PC-3 (cell line): ENCODE data around the gene PCDHGA3. TPM values are rescaled to one million over a fixed set of nuclear protein-coding genes. Genes with fewer than 3 reads are reported as not detected.

Source experiments
- ATAC-seq: fragments of 200-7000 bp; cut with Tn5 transposase; 2 replicates; pipeline ENCODE4 v1.9.1; 2020; ENCODE audit warnings: mild to moderate bottlenecking, moderate library complexity
- BruUV-seq: library from RNA; stranded (reverse); fragments of 400-500 nt; replicated peaks from 2 replicates; lab custom pipeline; 2021; lab: Mats Ljungman, UMichigan
- CTCF ChIA-PET: fragments of 300-600 bp; sonication (Branson Sonifier 250); formaldehyde crosslinking; loops from one replicate; lab custom pipeline; 2022; ENCODE audit warnings: antibody characterized with exemption; lab: Charles Lee
- POLR2A ChIA-PET: fragments of 300-600 bp; sonication (Branson Sonifier 250); formaldehyde crosslinking; loops from one replicate; lab custom pipeline; 2022; ENCODE audit warnings: antibody characterized with exemption; ENCODE audit not compliant: unreplicated experiment; lab: Charles Lee
- DNase-seq: peaks from one replicate; pipeline ENCODE4 v3.0.0-alpha.2; 2015
- H2AFZ ChIP-seq: fragments of 300-600 bp; sonication (generic); 2 replicates; pipeline ENCODE4 v1.6.0; 2016; ENCODE audit warnings: antibody characterized with exemption, low read length
- H3F3A ChIP-seq: fragments of 300-600 bp; sonication (generic); one replicate; pipeline ENCODE4 v1.6.0; 2017; ENCODE audit warnings: antibody characterized with exemption, low read length, control low read depth, mild to moderate bottlenecking; ENCODE audit not compliant: unreplicated experiment
- H3K27ac ChIP-seq: fragments of 300-600 bp; sonication (generic); 2 replicates; pipeline ENCODE4 v1.5.1; 2016; ENCODE audit warnings: mild to moderate bottlenecking, low read length
- H3K27me3 ChIP-seq: fragments of 300-600 bp; sonication (generic); 2 replicates; pipeline ENCODE4 v1.6.1; 2016; ENCODE audit warnings: low read length, mixed read lengths
- H3K36me3 ChIP-seq: fragments of 300-600 bp; sonication (generic); 2 replicates; pipeline ENCODE4 v1.6.1; 2016; ENCODE audit warnings: low read depth, mixed run types, low read length, mixed read lengths
- H3K4me1 ChIP-seq: fragments of 300-600 bp; sonication (generic); 2 replicates; pipeline ENCODE4 v1.5.1; 2016; ENCODE audit warnings: low read length; ENCODE audit not compliant: insufficient read depth
- H3K4me2 ChIP-seq: fragments of 300-600 bp; sonication (generic); 2 replicates; pipeline ENCODE4 v1.6.0; 2016; ENCODE audit warnings: low read length
- H3K4me3 ChIP-seq: fragments of 300-600 bp; sonication (generic); 2 replicates; pipeline ENCODE4 v1.5.1; 2016; ENCODE audit warnings: mild to moderate bottlenecking, low read length, mixed read lengths
- H3K79me2 ChIP-seq: fragments of 300-600 bp; sonication (generic); 2 replicates; pipeline ENCODE4 v1.6.1; 2017; ENCODE audit warnings: low read length, mixed read lengths
- H3K9ac ChIP-seq: fragments of 300-600 bp; sonication (generic); 2 replicates; pipeline ENCODE4 v1.6.0; 2016; ENCODE audit warnings: mild to moderate bottlenecking, low read length
- H3K9me2 ChIP-seq: fragments of 300-600 bp; sonication (generic); replicated peaks from 2 replicates; pipeline ENCODE4 v1.6.1; 2016; ENCODE audit warnings: mixed run types, low read length, mixed read lengths
- H3K9me3 ChIP-seq: fragments of 300-600 bp; sonication (generic); 2 replicates; pipeline ENCODE4 v1.6.1; 2016; ENCODE audit warnings: low read length, mixed read lengths
- H4K20me1 ChIP-seq: fragments of 300-600 bp; sonication (generic); 2 replicates; pipeline ENCODE4 v1.6.1; 2016; ENCODE audit warnings: low read length, mixed read lengths
- CTCF ChIP-seq: fragments of 300-600 bp; sonication (generic); conservative IDR thresholded peaks from 2 replicates; pipeline ENCODE4 v1.5.1; 2017; ENCODE audit warnings: antibody characterized with exemption, low read depth, mild to moderate bottlenecking, low read length
- EZH2 ChIP-seq: fragments of 300-600 bp; sonication (generic); IDR thresholded peaks from one replicate; pipeline ENCODE4 v1.6.1; 2017; ENCODE audit warnings: antibody characterized with exemption, mild to moderate bottlenecking, low read length; ENCODE audit not compliant: unreplicated experiment
- EZH2phosphoT487 ChIP-seq: fragments of 300-600 bp; sonication (generic); IDR thresholded peaks from 2 replicates; pipeline ENCODE4 v1.6.1; 2018; ENCODE audit warnings: mild to moderate bottlenecking, antibody characterized with exemption, low read length, borderline replicate concordance
- intact Hi-C: fragments of 100-400 bp; cut with micrococcal nuclease; formaldehyde crosslinking; loops from 2 replicates; pipeline ENCODE4 v1.9.0; 2023
- total RNA-seq: library from RNA; depleted of rRNA; stranded (reverse); fragments of >200 nt; gene quantifications from 2 replicates; pipeline ENCODE4 v1.2.3, GENCODE V29; 2014

Gene PCDHGA3
- total RNA-seq, 1 experiment from 2014 or later = not detected

GRCh38 chr5:141359790-141360426, 16.3 kb downstream of the PCDHGA3 start, which contains the start of gene PCDHGB2:
TSS of gene PCDHGB2 (plus strand) at chr5:141359994. CDS start at chr5:141360136, 142 bp downstream.
- peak within 1 kb of the TSS; percentile 69 for H3K4me3 ChIP-seq
- peak within 1 kb of the TSS; percentile 80 for H3K4me2 ChIP-seq
- H3K27ac ChIP-seq = 0 out of 2 replicates have a peak within 1 kb of the TSS, but pooled peaks have one; percentile 23
- H3K36me3 ChIP-seq = no peaks in the 10 kb centered on the region
- H2AFZ ChIP-seq = peak within 1 kb of the TSS; percentile 94
- TSS peak; percentile 36 for BruUV-seq
- ChIA-PET POLR2A (no interaction called here), CTCF (interaction anchor here (0.6 to 1.1 kb wide), 2 partner anchors 201 to 204 kb away, joined by 4 to 5 read pairs; no protein-coding TSS in a partner anchor)
- peak; percentile 63 for DNase-seq
- no peaks in the 10 kb centered on the region for H4K20me1 ChIP-seq
- no peaks in the 10 kb centered on the region for H3K27me3 ChIP-seq
- intact Hi-C loops = loop anchor here (1.0 to 5.0 kb wide), 2 partner anchors 200 to 268 kb away; partner anchors contain the start of gene PCDHB2
- H3F3A ChIP-seq = no peaks in the 10 kb centered on the region
- no peaks in the 10 kb centered on the region; the same call in 1 of the 2 replicates for H3K9me3 ChIP-seq
- TF ChIP-seq EZH2phosphoT487 = no peak
- peak; percentile 67; the same call in 1 of the 2 replicates for TF ChIP-seq CTCF
- TF ChIP-seq EZH2 = no peak
- no peaks in the 10 kb centered on the region for H3K9me2 ChIP-seq
- ATAC-seq = peak; percentile 62
- H3K9ac ChIP-seq = peak within 1 kb of the TSS; percentile 53
- no peaks in the 10 kb centered on the region for H3K79me2 ChIP-seq
- H3K4me1 ChIP-seq = 0 out of 2 replicates have a peak, but pooled peaks cover 3% of the 10 kb centered on the region

- DNase-seq (no peak), ATAC-seq (no peak)
- POLR2A ChIA-PET = no interaction called here
- CTCF ChIA-PET = interaction anchor here (1.1 kb wide), 1 partner anchor 200 kb away, joined by 5 read pairs; no protein-coding TSS in a partner anchor
- 0 out of 2 replicates have a peak overlapping the region, but pooled peaks have one; percentile 94 for H2AFZ ChIP-seq
- intact Hi-C loops = loop anchor here (1.0 to 5.0 kb wide), 2 partner anchors 200 to 268 kb away; partner anchors contain the start of gene PCDHB2
- no peak overlapping the region for H3K9ac ChIP-seq
- no peaks in the 10 kb centered on the region for H3K36me3 ChIP-seq
- H3K27ac ChIP-seq = no peak overlapping the region
- no peaks in the 10 kb centered on the region for H3K9me2 ChIP-seq
- H3K4me3 ChIP-seq = peak overlapping the region; percentile 69; the same call in 1 of the 2 replicates
- H3K9me3 ChIP-seq = no peaks in the 10 kb centered on the region; the same call in 1 of the 2 replicates
- no peaks in the 10 kb centered on the region for H3F3A ChIP-seq
- H3K4me2 ChIP-seq = peak overlapping the region; percentile 80; the same call in 1 of the 2 replicates
- H4K20me1 ChIP-seq = no peaks in the 10 kb centered on the region
- TF ChIP-seq CTCF = no peak
- TF ChIP-seq EZH2 = no peak
- TF ChIP-seq EZH2phosphoT487 = no peak
- no peaks in the 10 kb centered on the region for H3K27me3 ChIP-seq
- 0 out of 2 replicates have a peak, but pooled peaks cover 3% of the 10 kb centered on the region for H3K4me1 ChIP-seq
- no TSS peak for BruUV-seq
- H3K79me2 ChIP-seq = no peaks in the 10 kb centered on the region
Measured at GRCh38 chr5:141360685-141361084, 17.1 kb downstream of the PCDHGA3 start.
